NCI-H82 treated with DMSO at 0.1 percent for 48 hours (cell line): ENCODE data around the gene BRMS1L.
"Not testable (repeated sequence)": the region's sequence is repeated elsewhere in the genome, so short reads cannot be mapped to it uniquely, and the experiment has no call there.

Experiments used
- DNase-seq: peaks from one replicate; lab custom pipeline; 2025; ENCODE audit not compliant: unreplicated experiment; lab: John Stamatoyannopoulos, UW

Gene BRMS1L

DNA sequence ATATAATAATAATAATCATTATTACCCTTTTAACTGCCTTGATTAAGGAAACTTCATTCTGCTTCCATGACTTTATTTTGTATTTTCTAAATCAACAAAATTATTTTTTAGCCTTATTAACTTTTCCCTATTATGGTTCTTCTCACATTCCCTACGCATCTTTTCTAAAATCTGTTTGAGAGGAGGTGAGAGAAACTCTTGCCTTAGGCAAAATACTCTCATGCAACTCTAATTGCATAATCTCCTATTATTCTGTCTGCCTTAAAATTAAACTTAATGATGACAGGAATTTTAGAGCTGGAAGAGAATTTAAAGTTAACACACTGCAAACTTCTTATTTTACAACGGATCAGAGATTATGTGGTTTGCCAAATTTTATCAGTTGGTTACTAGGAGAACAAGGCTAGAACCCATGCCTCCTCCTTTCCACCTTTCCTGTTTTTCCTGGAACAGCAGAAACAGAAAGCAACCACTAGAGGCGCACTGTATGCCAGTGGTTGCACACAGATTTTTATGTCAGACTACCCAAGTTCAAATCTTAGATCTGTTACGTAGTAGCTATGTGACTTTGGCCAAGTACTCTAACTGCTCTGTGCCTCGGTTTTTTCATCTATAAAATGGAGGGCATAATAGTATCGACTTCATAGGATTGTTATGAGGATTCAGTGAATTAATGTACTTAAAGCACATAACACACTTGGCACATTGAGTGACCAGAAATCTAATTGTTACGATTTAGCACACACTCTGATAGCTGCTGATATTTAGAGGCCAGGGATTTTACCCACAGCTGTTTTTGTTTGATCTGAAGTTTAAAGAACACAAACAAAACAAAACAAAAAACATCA is 4.3 kb upstream of the BRMS1L start:
- DNase-seq, result no peak

DNA sequence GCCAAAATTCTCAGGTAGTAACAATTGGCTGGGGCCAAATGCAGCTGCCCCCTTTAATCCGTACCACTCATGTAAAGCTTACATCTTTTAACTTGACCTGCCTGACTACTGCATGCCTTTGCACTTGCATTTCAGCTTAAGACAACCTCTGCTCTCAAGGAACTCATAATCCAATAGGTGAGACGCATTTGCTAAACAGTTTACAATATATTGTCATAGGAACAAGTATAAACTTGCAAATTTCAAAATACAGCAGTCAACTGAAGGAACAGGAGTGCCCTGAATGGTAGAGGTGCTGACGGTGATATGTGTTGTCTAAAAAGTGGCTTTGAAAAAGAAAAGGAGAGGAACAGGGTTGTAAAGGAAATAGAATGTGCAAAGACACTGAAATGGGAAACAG is 3.6 kb upstream of the BRMS1L start:
- no peak for DNase-seq

DNA sequence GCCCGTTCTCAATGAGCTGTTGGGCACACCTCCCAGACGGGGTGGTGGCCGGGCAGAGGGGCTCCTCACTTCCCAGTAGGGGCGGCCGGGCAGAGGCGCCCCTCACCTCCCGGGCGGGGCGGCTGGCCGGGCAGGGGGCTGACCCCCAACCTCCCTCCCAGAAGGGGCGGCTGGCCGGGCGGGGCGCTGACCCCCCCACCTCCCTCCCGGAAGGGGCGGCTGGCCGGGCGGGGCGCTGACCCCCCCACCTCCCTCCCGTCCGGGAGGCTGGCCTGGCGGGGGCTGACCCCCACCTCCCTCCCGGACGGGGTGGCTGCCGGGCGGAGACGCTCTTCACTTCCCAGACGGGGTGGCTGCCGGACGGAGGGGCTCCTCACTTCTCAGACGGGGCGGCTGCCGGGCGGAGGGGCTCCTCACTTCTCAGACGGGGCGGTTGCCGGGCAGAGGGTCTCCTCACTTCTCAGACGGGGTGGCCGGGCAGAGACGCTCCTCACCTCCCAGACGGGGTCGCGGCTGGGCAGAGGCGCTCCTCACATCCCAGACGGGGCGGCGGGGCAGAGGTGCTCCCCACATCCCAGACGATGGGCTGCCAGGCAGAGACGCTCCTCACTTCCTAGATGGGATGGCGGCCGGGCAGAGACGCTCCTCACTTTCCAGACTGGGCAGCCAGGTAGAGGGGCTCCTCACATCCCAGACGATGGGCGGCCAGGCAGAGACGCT is 1.5 kb upstream of the BRMS1L start:
- DNase-seq, result not testable (repeated sequence)

DNA sequence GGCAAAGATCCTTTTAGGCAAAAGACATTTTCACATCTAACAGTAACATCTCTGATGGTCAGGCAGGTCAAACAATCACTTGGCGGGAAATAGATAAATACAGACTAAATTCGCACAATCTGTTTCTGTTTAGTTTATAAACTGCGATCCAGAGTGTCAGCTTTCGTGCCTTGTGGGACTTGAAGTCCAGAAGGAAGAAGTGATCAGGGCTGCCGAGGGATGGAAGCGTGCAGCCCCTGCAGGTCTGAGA is 245 bp upstream of the BRMS1L start:
- no peak for DNase-seq

DNA sequence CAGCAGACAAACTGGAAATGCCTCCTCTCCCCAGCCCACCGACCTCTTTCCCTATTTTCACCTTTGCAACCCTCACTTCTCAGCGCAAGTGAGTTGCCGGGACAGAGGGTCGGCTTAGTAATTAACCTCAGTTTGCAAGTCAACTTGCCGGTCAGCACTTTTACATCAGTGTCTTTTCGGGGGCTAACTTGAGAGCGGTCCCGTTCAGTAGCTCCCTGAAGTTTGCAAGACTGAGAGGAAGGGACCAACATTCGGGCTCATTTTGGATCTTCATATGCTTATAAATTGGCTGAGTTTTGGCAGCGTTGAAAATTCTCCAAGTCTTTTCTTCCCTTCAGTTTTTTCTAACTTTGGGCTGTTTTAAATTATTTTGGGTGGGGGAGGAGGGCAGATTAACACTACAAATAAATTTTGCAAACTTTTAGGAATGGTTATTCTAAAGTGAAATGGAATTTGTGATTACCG is 846 bp downstream of the BRMS1L start:
- DNase-seq, result no peak

DNA sequence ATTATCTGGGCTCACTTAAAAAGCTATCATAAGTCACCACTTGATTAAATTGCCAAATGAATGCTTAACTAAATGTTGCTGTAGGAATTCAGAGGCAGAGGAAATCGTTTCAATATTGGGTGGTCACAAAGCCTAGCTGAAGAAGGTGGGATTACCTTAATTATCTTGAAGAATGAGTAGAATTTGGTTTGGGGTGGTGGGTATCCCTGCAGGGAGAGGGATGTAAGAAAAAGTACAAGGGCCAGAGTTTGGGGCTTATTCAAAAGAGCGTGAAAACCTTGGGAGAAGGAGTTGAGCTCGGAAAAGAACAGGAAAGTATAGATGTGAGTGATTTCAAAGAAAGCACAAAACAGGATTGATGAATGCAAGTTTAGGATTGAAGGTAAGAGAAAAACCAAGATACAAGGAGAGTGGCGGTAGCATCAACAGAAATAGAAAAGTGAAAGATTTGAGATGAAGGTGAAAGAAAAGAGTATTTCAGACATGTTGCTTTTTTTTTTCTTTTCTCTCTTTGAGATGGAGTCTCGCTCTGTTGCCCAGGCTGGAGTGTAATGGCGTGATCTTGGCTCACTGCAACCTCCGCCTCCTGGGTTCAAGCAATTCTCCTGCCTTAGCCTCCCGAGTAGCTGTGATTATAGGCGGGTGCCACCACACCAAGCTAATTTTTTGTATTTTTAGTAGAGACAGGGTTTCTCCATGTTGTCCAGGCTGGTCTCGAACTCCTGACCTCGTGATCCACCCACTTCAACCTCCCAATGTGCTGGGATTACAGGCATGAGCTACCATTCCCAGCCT is 1.7 kb downstream of the BRMS1L start:
- DNase-seq, result no peak

DNA sequence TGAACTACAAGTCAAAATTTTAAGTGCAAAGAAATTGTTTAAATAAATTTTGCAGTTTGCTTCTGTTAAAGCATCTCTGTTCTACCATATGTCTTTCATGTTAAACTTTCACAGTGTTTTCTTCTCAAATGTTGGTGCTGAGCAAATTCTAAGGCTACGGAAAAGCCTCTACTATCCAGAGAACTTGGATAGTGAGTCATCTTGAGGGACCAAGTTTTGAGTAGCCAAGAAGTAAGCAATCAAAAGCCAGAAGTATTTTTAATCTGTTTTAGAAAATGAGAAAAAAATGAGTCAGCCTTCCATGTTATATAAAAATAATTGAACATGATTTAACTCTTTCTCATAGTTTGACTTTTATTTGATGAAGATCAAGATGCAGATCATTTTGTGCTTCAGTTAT is 3.3 kb downstream of the BRMS1L start:
- DNase-seq, result no peak

DNA sequence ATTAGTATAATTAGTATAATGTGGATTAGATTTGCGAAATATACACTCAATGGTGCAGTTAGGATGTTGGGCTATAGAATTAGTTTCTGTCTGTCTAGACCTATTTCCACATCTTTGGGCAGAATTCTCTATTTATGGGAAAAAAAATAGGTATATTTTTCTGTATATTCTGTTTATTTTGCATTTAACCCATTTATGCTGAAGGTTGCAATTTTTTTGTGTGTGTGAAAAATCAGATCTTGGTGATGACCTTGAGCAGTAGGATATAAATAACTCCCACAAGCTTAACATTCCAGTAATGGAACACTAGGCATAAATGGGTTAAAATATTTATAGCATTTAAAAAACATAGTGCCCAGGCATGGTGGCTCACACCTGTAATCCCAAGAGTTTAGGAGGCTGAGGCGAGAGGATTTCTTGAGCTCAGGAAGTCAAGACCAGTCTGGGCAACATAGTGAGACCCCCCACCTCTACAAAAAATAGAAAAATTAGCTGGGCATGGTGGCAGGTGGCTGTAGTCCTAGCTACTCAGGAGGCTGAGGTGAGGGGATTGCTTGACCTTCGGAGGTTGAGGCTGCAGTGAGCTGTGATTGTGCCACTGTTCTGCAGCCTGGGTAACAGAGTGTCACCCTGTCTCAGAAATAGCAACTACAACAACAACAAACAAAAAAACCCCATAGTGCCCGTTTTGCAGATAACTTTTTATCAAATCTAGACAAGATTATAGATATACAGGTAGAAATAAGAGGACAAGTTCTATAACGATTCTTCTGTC is 9.3 kb downstream of the BRMS1L start:
- DNase-seq, result no peak

DNA sequence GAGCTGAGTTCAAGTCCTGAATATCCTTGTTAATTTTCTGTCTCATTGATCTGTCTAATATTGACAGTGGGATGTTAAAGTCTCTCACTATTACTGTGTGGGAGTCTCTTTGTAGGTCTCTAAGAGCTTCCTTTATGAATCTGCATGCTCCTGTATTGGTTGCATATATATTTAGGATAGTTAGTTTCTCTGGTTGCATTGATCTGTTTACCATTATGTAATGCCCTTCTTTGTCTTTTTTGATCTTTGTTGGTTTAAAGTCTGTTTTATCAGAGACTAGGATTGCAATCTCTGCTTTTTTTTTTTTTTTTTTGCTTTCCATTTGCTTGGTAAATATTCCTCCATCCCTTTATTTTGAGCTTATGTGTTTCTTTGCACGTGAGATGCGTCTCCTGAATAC is 15.6 kb downstream of the BRMS1L start:
- not testable (repeated sequence) for DNase-seq

DNA sequence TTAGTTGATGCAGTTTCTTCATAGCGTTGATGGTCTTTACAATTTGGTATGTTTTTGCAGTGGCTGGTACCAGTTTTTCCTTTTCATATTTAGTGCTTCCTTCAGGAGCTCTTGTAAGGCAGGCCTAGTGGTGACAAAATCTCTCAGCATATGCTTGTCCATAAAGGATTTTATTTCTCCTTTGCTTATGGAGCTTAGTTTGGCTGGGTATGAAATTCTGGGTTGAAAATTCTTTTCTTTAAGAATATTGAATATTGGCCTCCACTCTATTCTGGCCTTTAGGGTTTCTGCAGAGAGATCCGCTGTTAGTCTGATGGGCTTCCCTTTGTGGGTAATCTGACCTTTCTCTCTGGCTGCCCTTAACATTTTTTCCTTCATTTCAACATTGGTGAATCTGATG is 16.1 kb downstream of the BRMS1L start:
- not testable (repeated sequence) for DNase-seq

DNA sequence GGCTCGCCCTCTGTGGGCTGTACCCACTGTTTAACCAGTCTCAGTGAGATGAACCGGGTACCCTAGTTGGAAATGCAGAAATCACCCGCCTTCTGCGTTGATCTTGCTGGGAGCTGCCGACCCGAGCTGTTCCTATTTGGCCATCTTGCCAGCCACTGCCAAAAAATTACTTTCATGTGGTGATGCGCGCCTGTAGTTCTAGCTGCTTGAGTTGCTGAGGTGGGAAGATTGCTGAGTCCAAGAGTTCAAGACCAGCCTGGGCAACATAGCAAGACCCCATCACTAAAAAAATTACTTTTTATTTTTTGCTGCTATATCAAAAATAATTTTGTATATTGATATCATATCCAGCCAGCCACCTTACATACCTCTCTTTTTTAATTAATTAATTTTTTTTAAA is 18.4 kb downstream of the BRMS1L start:
- DNase-seq, result no peak

DNA sequence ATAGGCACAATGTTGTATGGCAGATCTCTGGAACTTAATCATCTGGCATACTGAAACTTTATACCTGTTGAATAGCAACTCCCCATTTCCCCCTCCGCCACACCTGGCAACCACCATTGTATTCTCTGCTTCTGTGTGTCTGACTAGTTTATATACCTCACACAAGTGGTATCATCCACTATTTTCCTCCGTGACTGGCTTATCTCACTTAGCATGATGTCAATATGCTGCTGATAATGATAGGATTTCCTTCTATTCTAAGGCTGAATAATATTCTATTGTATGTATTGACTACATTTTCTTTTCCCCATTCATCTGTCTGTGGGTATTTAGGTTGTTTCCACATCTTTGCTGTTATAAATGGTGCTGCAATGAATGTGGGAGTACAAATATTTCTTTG is 21.5 kb downstream of the BRMS1L start:
- no peak for DNase-seq

DNA sequence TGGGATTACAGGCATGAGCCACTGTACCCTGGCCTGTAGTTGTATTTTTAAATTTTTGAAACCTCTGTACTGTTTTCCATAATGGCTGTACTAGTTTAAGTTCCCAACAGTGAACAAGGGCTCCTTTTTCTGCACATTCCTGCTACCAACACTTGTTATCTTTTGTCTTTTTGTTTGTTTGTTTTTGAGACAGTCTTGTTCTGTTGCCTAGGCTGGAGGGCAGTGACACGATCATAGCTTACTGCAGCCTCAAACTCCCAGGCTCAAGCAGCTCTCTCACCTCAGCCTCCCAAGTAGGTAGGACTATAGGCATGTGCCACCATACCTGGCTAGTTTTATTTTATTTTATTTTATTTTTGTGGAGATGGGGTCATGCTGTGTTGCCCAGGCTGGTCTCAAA is 23.0 kb downstream of the BRMS1L start:
- DNase-seq, result no peak

DNA sequence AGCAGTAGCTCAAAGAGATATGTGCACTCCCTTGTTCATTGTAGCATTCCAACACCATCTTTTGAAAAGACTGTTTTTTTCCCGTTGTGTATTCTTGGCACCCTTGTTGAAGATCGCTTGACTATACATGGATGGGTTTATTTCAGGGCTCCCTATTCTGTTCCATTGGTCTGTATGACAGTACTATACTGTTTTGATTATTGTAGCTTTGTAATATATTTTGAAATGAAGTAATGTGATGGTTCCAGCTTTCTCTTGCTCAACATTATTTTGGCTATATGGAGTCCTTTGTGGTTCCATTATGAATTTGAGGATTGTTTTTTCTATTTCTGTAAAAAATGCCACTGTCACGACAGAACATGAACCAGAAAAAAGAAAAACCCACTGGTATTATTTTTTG is 25.7 kb downstream of the BRMS1L start:
- DNase-seq, result no peak

DNA sequence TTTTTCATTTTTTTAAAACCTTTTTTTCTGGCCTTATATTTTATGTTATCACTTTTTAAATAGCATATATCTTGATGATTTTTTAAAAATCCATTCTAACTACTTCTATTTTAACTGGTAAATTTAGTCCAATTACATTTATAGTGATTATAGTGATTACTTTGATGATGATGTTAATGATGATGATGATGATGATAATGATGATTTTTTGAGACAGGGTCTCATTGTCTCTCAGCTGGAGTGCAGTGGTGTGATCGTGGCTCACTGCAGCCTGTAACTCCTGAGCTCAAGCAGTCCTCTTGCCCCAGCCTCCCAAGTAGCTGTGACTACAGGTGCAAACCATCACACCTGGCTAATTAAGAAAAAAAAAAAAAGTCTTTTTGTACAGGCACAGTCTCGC is 27.1 kb downstream of the BRMS1L start:
- no peak for DNase-seq

DNA sequence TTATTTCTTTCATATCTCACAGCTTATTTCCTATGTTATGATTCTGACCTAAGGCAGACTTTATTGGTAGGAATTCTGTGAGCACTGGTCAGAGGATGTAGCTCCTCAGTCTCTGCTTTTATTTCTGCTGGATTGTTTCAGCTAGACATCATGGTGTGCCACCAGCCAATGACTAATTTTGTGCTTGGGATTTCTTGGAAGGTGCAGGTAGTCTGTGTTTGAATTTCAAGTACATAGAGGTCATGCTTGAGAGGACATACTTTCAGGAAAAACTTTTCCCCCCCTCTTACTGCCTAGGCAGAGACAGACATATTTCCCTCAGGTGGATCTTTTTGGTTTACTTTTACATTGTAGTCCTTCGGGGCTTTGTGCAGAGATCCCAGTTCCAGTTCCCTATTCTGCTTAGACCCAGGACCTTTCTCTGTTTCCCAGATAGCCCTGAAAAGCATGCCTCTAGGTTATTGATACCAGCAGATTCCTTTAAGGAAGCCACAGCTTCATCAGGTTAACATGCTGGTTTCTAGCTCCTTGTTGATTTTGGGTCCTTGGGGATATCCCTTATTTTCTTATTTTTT is 28.6 kb downstream of the BRMS1L start:
- no peak for DNase-seq

DNA sequence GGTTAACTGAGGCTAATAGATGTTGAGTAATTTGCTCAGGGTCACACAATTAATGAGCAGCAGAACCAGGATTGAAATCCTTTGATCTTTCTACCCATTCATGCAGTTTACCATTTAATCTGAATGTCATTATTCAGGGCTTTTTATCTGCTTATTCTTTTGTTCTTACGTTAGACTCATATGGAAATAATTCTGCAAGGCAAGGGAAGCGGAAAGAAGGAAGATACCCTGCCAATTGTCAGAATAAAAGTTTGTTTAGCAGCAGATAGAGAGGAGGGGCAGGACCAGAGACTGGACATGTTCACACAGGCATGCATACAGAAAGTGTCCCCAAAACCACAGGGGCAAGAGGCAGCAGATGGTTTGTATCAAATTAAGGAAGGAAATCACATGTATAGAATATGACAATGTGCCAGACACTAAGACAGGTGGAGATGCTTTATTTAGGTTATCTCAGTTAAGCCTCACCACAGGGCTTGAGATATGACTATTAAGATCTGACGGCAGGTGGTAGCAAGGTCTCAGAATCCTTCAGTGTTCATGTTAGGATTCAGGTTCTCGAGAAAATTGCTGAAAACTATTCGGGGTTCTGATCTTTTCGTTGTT is 29.8 kb downstream of the BRMS1L start:
- DNase-seq, result no peak

DNA sequence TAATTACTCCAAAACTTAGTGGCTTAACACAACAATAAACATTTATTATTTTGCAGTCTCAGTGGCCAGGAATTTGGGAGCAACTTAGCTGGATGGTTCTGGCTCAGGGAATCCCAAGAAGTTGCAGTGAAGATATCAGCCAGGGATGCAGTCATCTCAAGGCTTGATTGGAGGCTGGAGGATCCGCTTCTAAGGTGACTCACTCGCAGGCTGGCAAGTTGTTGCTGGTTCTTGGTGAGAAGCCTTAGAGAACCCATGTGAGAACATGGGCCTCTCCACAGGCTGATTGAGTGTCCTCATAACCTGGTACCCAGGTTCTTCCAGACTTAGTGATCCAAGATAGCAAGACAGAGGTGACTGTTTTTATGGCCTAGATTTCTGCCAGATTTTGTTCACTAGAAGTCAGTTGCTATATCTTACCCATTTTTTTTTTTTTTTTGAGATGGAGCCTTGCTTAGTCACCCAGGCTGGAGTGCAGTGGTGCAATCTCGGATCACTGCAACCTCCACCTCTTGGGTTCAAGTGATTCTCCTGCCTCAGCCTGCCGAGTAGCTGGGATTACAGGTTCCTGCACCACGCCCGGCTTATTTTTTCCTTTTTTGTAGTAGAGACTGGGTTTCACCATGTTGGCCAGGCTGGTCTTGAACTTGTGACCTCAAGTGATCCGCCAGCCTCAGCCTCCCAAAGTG is 32.5 kb downstream of the BRMS1L start:
- DNase-seq, result no peak

DNA sequence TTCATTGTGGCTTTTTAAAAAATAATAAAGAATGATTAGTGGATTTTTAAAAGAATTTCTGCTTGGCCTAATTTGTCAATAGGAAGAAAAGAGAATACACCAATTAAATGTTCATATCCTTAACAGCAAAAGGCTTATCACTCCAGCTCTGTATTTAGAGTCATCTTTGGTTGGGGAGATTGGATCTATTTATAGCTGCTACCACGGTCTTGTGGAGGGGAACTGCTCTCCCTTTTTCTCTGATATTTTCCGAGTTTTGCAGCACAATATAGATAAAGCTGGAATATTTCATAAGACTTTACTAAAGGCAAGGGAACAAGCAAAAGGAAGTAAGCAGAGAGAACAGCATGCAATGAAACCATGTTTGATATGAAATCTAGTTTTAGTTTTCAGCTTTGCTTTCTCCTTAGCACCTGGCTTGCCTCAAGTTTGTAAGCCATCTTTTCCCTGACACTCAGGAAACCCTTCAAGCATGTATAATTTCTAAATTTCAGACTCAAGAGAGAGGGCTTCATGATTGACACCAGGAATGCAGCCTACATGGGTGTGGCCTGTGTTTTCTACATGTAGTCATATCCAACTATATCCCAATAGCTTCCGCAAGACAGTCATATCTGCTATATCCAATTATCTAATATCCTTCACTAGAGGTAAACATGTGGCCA is 35.2 kb downstream of the BRMS1L start:
- DNase-seq, result no peak
